ENCODE measurements around the gene DUSP19. TPM values are rescaled to one million over a fixed set of nuclear protein-coding genes. Genes with fewer than 3 reads are reported as not detected.
A peak's percentile ranks its signal among the peaks of the same experiment; 100 is the strongest.

The DUSP19 gene
- total and polyA plus RNA-seq, 2 of the 13 experiments (the other 11 are each of a cell fraction or from before 2014, with no cell fraction given), result 1.3 to 1.9 TPM

DNA sequence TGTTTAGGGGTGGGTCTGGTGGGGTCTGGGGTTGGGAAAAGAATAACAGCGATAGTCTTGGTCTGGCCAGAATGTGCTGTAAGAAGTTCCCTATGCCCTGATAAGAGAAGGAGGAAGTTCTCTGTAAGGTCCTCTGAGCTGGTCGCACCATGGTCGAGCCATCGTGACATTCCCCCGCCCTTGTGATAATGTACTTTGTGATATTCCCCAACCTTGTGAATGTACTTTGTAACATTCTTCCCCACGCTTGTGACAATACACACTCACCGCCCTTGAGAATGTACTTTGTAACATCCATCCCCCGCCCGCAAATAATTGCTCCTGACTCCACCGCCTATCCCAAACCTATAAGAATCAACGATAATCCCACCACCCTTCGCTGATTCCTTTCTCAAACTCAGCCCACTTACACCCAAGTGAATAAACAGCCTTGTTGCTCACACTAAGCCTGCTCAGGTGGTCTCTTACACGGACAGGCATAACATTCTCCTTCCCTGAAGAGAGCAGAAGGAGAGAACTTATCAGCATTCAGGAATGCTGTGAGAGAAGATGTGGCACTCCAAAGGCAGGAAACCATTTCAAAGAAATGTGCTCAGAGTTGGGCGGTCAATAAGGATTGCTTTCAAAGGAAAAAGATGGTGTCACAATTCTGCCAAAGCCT is 17.8 kb upstream of the DUSP19 start (continued):
- TF ChIP-seq ZNF256 (CRISPR knock-in tag; conservative IDR thresholded peaks at IDR 0.05), result no peak
- TF ChIP-seq, protein P1, sequence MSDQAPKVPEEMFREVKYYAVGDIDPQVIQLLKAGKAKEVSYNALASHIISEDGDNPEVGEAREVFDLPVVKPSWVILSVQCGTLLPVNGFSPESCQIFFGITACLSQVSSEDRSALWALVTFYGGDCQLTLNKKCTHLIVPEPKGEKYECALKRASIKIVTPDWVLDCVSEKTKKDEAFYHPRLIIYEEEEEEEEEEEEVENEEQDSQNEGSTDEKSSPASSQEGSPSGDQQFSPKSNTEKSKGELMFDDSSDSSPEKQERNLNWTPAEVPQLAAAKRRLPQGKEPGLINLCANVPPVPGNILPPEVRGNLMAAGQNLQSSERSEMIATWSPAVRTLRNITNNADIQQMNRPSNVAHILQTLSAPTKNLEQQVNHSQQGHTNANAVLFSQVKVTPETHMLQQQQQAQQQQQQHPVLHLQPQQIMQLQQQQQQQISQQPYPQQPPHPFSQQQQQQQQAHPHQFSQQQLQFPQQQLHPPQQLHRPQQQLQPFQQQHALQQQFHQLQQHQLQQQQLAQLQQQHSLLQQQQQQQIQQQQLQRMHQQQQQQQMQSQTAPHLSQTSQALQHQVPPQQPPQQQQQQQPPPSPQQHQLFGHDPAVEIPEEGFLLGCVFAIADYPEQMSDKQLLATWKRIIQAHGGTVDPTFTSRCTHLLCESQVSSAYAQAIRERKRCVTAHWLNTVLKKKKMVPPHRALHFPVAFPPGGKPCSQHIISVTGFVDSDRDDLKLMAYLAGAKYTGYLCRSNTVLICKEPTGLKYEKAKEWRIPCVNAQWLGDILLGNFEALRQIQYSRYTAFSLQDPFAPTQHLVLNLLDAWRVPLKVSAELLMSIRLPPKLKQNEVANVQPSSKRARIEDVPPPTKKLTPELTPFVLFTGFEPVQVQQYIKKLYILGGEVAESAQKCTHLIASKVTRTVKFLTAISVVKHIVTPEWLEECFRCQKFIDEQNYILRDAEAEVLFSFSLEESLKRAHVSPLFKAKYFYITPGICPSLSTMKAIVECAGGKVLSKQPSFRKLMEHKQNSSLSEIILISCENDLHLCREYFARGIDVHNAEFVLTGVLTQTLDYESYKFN (CRISPR knock-in tag; conservative IDR thresholded peaks at IDR 0.05), result peak; percentile 83
- TF ChIP-seq, protein P2, sequence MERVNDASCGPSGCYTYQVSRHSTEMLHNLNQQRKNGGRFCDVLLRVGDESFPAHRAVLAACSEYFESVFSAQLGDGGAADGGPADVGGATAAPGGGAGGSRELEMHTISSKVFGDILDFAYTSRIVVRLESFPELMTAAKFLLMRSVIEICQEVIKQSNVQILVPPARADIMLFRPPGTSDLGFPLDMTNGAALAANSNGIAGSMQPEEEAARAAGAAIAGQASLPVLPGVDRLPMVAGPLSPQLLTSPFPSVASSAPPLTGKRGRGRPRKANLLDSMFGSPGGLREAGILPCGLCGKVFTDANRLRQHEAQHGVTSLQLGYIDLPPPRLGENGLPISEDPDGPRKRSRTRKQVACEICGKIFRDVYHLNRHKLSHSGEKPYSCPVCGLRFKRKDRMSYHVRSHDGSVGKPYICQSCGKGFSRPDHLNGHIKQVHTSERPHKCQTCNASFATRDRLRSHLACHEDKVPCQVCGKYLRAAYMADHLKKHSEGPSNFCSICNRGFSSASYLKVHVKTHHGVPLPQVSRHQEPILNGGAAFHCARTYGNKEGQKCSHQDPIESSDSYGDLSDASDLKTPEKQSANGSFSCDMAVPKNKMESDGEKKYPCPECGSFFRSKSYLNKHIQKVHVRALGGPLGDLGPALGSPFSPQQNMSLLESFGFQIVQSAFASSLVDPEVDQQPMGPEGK (CRISPR knock-in tag; IDR thresholded peaks at IDR 0.05), result peak; percentile 45
- TF ChIP-seq TOPORS (CRISPR knock-in tag; IDR thresholded peaks at IDR 0.05), result no peak
- TF ChIP-seq ZNF775 (CRISPR knock-in tag; IDR thresholded peaks at IDR 0.05; ENCODE audit: borderline replicate concordance), result peak; percentile 95
- peak; percentile 60; the same call in 1 of the 2 replicates for TF ChIP-seq FOXA3 (CRISPR knock-in tag; IDR thresholded peaks at IDR 0.05)
- TF ChIP-seq MYC (CRISPR knock-in tag; IDR thresholded peaks at IDR 0.05; ENCODE audit: borderline replicate concordance), result no peak
- TF ChIP-seq SOX5 (CRISPR knock-in tag; IDR thresholded peaks at IDR 0.05; ENCODE audit: borderline replicate concordance), result peak; percentile 46; the same call in 1 of the 2 replicates
- TF ChIP-seq RBAK (CRISPR knock-in tag; IDR thresholded peaks at IDR 0.05), result peak; percentile 89
- TF ChIP-seq NCOR1 (IDR thresholded peaks at IDR 0.05; ENCODE audit: borderline replicate concordance, low read length), result peak; percentile 53; the same call in 1 of the 2 replicates
- TF ChIP-seq ZNF567 (CRISPR knock-in tag; IDR thresholded peaks at IDR 0.05; ENCODE audit: borderline replicate concordance), result no peak
- no peak for TF ChIP-seq KLF11 (CRISPR knock-in tag; IDR thresholded peaks at IDR 0.05)
- TF ChIP-seq HNF4A (CRISPR knock-in tag; IDR thresholded peaks at IDR 0.05), result peak; percentile 86
- 0 out of 4 replicates have a peak, but pooled peaks of 1 of the 2 experiments have one; percentile 22 for TF ChIP-seq POLR2A (IDR thresholded peaks at IDR 0.05; ENCODE audit: insufficient read depth in 1 of 2, low read depth in 2 of 2, low read length in 2 of 2)
- TF ChIP-seq, protein P3, sequence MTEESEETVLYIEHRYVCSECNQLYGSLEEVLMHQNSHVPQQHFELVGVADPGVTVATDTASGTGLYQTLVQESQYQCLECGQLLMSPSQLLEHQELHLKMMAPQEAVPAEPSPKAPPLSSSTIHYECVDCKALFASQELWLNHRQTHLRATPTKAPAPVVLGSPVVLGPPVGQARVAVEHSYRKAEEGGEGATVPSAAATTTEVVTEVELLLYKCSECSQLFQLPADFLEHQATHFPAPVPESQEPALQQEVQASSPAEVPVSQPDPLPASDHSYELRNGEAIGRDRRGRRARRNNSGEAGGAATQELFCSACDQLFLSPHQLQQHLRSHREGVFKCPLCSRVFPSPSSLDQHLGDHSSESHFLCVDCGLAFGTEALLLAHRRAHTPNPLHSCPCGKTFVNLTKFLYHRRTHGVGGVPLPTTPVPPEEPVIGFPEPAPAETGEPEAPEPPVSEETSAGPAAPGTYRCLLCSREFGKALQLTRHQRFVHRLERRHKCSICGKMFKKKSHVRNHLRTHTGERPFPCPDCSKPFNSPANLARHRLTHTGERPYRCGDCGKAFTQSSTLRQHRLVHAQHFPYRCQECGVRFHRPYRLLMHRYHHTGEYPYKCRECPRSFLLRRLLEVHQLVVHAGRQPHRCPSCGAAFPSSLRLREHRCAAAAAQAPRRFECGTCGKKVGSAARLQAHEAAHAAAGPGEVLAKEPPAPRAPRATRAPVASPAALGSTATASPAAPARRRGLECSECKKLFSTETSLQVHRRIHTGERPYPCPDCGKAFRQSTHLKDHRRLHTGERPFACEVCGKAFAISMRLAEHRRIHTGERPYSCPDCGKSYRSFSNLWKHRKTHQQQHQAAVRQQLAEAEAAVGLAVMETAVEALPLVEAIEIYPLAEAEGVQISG (CRISPR knock-in tag; IDR thresholded peaks at IDR 0.05), result no peak
- TF ChIP-seq, protein P4, sequence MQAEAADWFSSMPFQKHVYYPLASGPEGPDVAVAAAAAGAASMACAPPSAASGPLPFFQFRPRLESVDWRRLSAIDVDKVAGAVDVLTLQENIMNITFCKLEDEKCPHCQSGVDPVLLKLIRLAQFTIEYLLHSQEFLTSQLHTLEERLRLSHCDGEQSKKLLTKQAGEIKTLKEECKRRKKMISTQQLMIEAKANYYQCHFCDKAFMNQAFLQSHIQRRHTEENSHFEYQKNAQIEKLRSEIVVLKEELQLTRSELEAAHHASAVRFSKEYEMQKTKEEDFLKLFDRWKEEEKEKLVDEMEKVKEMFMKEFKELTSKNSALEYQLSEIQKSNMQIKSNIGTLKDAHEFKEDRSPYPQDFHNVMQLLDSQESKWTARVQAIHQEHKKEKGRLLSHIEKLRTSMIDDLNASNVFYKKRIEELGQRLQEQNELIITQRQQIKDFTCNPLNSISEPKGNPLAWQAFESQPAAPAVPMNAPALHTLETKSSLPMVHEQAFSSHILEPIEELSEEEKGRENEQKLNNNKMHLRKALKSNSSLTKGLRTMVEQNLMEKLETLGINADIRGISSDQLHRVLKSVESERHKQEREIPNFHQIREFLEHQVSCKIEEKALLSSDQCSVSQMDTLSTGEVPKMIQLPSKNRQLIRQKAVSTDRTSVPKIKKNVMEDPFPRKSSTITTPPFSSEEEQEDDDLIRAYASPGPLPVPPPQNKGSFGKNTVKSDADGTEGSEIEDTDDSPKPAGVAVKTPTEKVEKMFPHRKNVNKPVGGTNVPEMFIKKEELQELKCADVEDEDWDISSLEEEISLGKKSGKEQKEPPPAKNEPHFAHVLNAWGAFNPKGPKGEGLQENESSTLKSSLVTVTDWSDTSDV (CRISPR knock-in tag; IDR thresholded peaks at IDR 0.05), result no peak
- peak; percentile 51; the same call in 1 of the 2 replicates for TF ChIP-seq DPF2 (CRISPR knock-in tag; IDR thresholded peaks at IDR 0.05; ENCODE audit: borderline replicate concordance, low read depth)
